Neural progenitor cell (in vitro differentiated cells): ENCODE data around the gene TSPEAR. TPM values are rescaled to one million over a fixed set of nuclear protein-coding genes. Genes with fewer than 3 reads are reported as not detected.

Source experiments
- DNase-seq: peaks from one replicate; pipeline ENCODE4 v3.0.0-alpha.2; 2016; ENCODE audit warnings: low spot score
- H2AFZ ChIP-seq: fragments of 200-600 bp; sonication (generic); replicated peaks from 2 replicates; pipeline ENCODE4 v1.6.1; 2016; ENCODE audit warnings: antibody characterized with exemption
- H3F3A ChIP-seq: fragments of 200-600 bp; sonication (generic); 2 replicates; pipeline ENCODE4 v1.6.1; 2016; ENCODE audit warnings: antibody characterized with exemption, low read depth
- H3K27ac ChIP-seq: fragments of 200-600 bp; sonication (generic); 2 replicates; pipeline ENCODE4 v1.5.1; 2016; ENCODE audit warnings: mild to moderate bottlenecking
- H3K27me3 ChIP-seq: fragments of 200-600 bp; sonication (generic); 2 replicates; pipeline ENCODE4 v1.6.1; 2016; ENCODE audit warnings: mild to moderate bottlenecking, moderate library complexity
- H3K36me3 ChIP-seq: fragments of 200-600 bp; sonication (generic); 2 replicates; pipeline ENCODE4 v1.5.1; 2016
- H3K4me1 ChIP-seq: fragments of 200-600 bp; sonication (generic); 2 replicates; pipeline ENCODE4 v1.6.1; 2016; ENCODE audit warnings: mixed run types
- H3K4me2 ChIP-seq: fragments of 200-600 bp; sonication (generic); 2 replicates; pipeline ENCODE4 v1.6.1; 2016
- H3K4me3 ChIP-seq: fragments of 200-600 bp; sonication (generic); 2 replicates; pipeline ENCODE4 v1.5.1; 2016
- H3K79me2 ChIP-seq: fragments of 200-600 bp; sonication (generic); 2 replicates; pipeline ENCODE4 v1.6.1; 2016; ENCODE audit warnings: low read depth
- H3K9ac ChIP-seq: fragments of 200-600 bp; sonication (generic); 2 replicates; pipeline ENCODE4 v1.6.1; 2016
- H3K9me3 ChIP-seq: fragments of 200-600 bp; sonication (generic); 2 replicates; pipeline ENCODE4 v1.5.1; 2016; ENCODE audit warnings: low read depth
- H4K20me1 ChIP-seq: fragments of 200-600 bp; sonication (generic); 2 replicates; pipeline ENCODE4 v1.6.1; 2016; ENCODE audit warnings: low read depth
- H3K27ac Mint-ChIP-seq: 3 replicates; pipeline ENCODE4 v1.8.0; 2021; ENCODE audit warnings: mixed read lengths
- H3K27me3 Mint-ChIP-seq: 2 replicates; pipeline ENCODE4 v1.8.0; 2022; ENCODE audit warnings: low read depth, mild to moderate bottlenecking, inconsistent platforms, moderate library complexity, mixed read lengths; ENCODE audit not compliant: insufficient read depth
- H3K36me3 Mint-ChIP-seq: 3 replicates; pipeline ENCODE4 v1.8.0; 2021; ENCODE audit warnings: mixed read lengths
- H3K4me1 Mint-ChIP-seq: 3 replicates; pipeline ENCODE4 v1.8.0; 2021; ENCODE audit warnings: mixed read lengths
- H3K4me3 Mint-ChIP-seq: 3 replicates; pipeline ENCODE4 v1.8.0; 2021; ENCODE audit warnings: mild to moderate bottlenecking, moderate library complexity, mixed read lengths
- H3K9me3 Mint-ChIP-seq: 3 replicates; pipeline ENCODE4 v1.8.0; 2020; ENCODE audit warnings: mixed read lengths
- EZH2 ChIP-seq: fragments of 200-600 bp; sonication (generic); IDR thresholded peaks from 2 replicates; pipeline ENCODE4 v1.6.1; 2017; ENCODE audit warnings: antibody characterized with exemption, mild to moderate bottlenecking, moderate library complexity
- EZH2phosphoT487 ChIP-seq: fragments of 200-600 bp; sonication (generic); IDR thresholded peaks from 2 replicates; pipeline ENCODE4 v1.6.1; 2017; ENCODE audit warnings: antibody characterized with exemption
- total RNA-seq: library from RNA; depleted of rRNA; stranded (reverse); fragments of >200 nt; gene quantifications from 2 replicates; pipeline ENCODE4 v1.2.3, GENCODE V29; 2015; ENCODE audit warnings: low replicate concordance
- TF ChIP-seq, protein P1 (sequence below): fragments of 200-600 bp; sonication (generic); IDR thresholded peaks from 2 replicates; pipeline ENCODE4 v1.5.1; 2017; ENCODE audit warnings: antibody characterized with exemption, mild to moderate bottlenecking

TSPEAR gene
- total RNA-seq, 1 donor from 2014 or later = not detected

GRCh38 chr21:44756423-44757185, 45.2 kb upstream of the TSPEAR start:
- H3K36me3 Mint-ChIP-seq = no peaks in the 10 kb centered on the region
- Histone ChIP-seq H3K27ac (no peak overlapping the region), H3K9ac (no peak overlapping the region), H3K4me3 (no peak overlapping the region), H3K27me3 (no peaks in the 10 kb centered on the region), H4K20me1 (no peaks in the 10 kb centered on the region), H3K4me2 (no peak overlapping the region), H3K36me3 (no peaks in the 10 kb centered on the region), H3K9me3 (no peaks in the 10 kb centered on the region), H2AFZ (no peak overlapping the region), H3K79me2 (no peaks in the 10 kb centered on the region), H3F3A (no peaks in the 10 kb centered on the region), H3K4me1 (no peaks in the 10 kb centered on the region)
- TF ChIP-seq EZH2 = no peak
- TF ChIP-seq EZH2phosphoT487 = no peak
- TF ChIP-seq, protein P1, sequence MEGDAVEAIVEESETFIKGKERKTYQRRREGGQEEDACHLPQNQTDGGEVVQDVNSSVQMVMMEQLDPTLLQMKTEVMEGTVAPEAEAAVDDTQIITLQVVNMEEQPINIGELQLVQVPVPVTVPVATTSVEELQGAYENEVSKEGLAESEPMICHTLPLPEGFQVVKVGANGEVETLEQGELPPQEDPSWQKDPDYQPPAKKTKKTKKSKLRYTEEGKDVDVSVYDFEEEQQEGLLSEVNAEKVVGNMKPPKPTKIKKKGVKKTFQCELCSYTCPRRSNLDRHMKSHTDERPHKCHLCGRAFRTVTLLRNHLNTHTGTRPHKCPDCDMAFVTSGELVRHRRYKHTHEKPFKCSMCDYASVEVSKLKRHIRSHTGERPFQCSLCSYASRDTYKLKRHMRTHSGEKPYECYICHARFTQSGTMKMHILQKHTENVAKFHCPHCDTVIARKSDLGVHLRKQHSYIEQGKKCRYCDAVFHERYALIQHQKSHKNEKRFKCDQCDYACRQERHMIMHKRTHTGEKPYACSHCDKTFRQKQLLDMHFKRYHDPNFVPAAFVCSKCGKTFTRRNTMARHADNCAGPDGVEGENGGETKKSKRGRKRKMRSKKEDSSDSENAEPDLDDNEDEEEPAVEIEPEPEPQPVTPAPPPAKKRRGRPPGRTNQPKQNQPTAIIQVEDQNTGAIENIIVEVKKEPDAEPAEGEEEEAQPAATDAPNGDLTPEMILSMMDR = no peak
- DNase-seq = no peak
- peaks cover 7% of the 10 kb centered on the region for H3K27me3 Mint-ChIP-seq
- H3K27ac Mint-ChIP-seq = no peak overlapping the region
- peaks cover 12% of the 10 kb centered on the region for H3K9me3 Mint-ChIP-seq
- H3K4me1 Mint-ChIP-seq = peaks cover 17% of the 10 kb centered on the region
- H3K4me3 Mint-ChIP-seq = no peak overlapping the region

DNA sequence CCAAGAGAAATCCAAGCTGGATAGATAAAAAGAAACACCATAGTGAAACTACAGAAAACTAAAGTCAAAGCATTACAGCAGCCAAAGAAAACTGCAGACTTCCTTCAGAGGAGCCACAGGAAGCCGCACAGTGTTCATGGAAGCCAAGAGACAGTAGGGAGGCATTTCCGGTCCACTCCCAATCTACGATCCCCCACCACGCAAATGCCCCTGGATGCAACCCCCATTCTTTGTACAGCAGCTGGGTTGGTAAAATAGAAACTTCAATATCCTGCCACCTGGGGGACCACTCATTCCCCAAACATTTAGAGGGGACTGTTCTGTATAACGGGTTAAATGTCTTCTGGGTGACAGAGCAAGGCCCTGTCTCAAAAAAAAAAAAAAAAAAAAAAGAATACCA, 43.9 kb upstream of the TSPEAR start:
- Histone ChIP-seq H3K4me2 (no peak overlapping the region), H3K9me3 (no peaks in the 10 kb centered on the region), H3K27me3 (no peaks in the 10 kb centered on the region), H2AFZ (no peak overlapping the region), H3K79me2 (no peaks in the 10 kb centered on the region), H3K4me3 (no peak overlapping the region), H3F3A (no peaks in the 10 kb centered on the region), H3K27ac (no peak overlapping the region), H3K36me3 (no peaks in the 10 kb centered on the region), H3K9ac (no peak overlapping the region), H4K20me1 (no peaks in the 10 kb centered on the region), H3K4me1 (no peaks in the 10 kb centered on the region)
- H3K27ac Mint-ChIP-seq = no peak overlapping the region
- TF ChIP-seq, protein P1 = no peak
- TF ChIP-seq EZH2phosphoT487 = no peak
- no peak for TF ChIP-seq EZH2
- no peak for DNase-seq
- peaks cover 5% of the 10 kb centered on the region for H3K27me3 Mint-ChIP-seq
- no peaks in the 10 kb centered on the region for H3K36me3 Mint-ChIP-seq
- no peak overlapping the region for H3K4me3 Mint-ChIP-seq
- peaks cover 12% of the 10 kb centered on the region for H3K9me3 Mint-ChIP-seq
- H3K4me1 Mint-ChIP-seq = peaks cover 10% of the 10 kb centered on the region

DNA sequence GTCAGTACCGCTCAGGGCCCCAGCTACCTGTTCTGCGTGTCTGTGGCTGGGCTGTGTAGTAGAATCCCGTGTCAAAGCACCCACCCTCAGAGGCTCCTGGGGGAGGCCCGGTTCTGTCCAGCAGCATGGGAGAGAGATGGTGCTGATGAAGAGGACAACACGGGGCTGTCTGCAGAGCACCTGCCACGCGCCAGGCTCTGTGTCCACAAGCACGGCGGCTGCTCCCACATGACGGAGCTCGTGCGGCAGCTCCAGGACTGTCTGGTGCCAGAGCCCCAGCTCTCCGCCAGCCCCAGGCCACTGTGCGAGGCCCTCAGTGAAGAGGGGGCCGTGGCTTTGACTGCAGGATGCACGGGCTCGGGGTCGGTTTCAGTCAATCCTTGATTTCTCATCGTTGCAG, 42.0 kb upstream of the TSPEAR start:
- H4K20me1 ChIP-seq = no peaks in the 10 kb centered on the region
- no peaks in the 10 kb centered on the region for H3F3A ChIP-seq
- Mint-ChIP-seq H3K9me3 (peaks cover 12% of the 10 kb centered on the region), H3K27me3 (peaks cover 5% of the 10 kb centered on the region), H3K4me3 (no peak overlapping the region), H3K27ac (no peak overlapping the region), H3K4me1 (peaks cover 9% of the 10 kb centered on the region), H3K36me3 (no peaks in the 10 kb centered on the region)
- H3K4me2 ChIP-seq = no peak overlapping the region
- H3K79me2 ChIP-seq = no peaks in the 10 kb centered on the region
- no peak overlapping the region for H3K9ac ChIP-seq
- peaks cover 10% of the 10 kb centered on the region for H3K4me1 ChIP-seq
- H3K9me3 ChIP-seq = no peaks in the 10 kb centered on the region
- TF ChIP-seq EZH2phosphoT487 (no peak), EZH2 (no peak)
- TF ChIP-seq, protein P1 = no peak
- DNase-seq = no peak
- no peak overlapping the region for H3K27ac ChIP-seq
- no peaks in the 10 kb centered on the region for H3K36me3 ChIP-seq
- H3K4me3 ChIP-seq = no peak overlapping the region
- no peak overlapping the region for H2AFZ ChIP-seq
- peaks cover 10% of the 10 kb centered on the region for H3K27me3 ChIP-seq
